Fibroblast of lung (primary cell): ENCODE data around the gene SLC17A3.

Experiments
- CTCF ChIP-seq, 2 donors: IDR thresholded peaks in 1 of 2; conservative IDR thresholded peaks in 1 of 2; 1 replicate in 1 of 2; 2 replicates in 1 of 2; pipeline ENCODE4 v1.5.1; 2011 to 2012; ENCODE audit warnings: low read length in 2 of 2, control low read depth in 1 of 2, inconsistent platforms in 1 of 2, low read depth in 1 of 2, mild to moderate bottlenecking in 1 of 2
- EZH2 ChIP-seq: IDR thresholded peaks from 2 replicates; pipeline ENCODE4 v1.5.1; 2012; ENCODE audit warnings: low read length, control low read depth, mild to moderate bottlenecking; ENCODE audit errors: missing control alignments

GRCh38 chr6:25874822-25875562 lies 949 bp upstream of the SLC17A3 start:
- no peak for TF ChIP-seq EZH2
- TF ChIP-seq CTCF (conservative IDR thresholded peaks at IDR 0.05 in 1 of 2, IDR thresholded peaks at IDR 0.05 in 1 of 2; ENCODE audit: low read depth in 1 of 2, low read length in 2 of 2): no peak
